SKM-1 (cell line): ENCODE data around the gene ASPRV1.
"Not testable (repeated sequence)": the region's sequence is repeated elsewhere in the genome, so short reads cannot be mapped to it uniquely, and the experiment has no call there.

Experiments used
- DNase-seq: peaks from one replicate; lab custom pipeline; 2025; ENCODE audit not compliant: unreplicated experiment; lab: John Stamatoyannopoulos, UW

Gene ASPRV1

GRCh38 chr2:69962986-69963730 is 1.7 kb upstream of the ASPRV1 start:
- no peak for DNase-seq

- DNase-seq, result no peak
Observed at GRCh38 chr2:69960821-69961220, 610 bp downstream of the ASPRV1 start.

GRCh38 chr2:69959425-69959824 is 2.0 kb downstream of the ASPRV1 start:
- no peak for DNase-seq

- no peak for DNase-seq
Observed at GRCh38 chr2:69958480-69958879, 3.0 kb downstream of the ASPRV1 start.

GRCh38 chr2:69957965-69958364 is 3.5 kb downstream of the ASPRV1 start:
- no peak for DNase-seq

- DNase-seq, result no peak
Observed at GRCh38 chr2:69956475-69956979, 4.9 kb downstream of the ASPRV1 start.

GRCh38 chr2:69955029-69955428 is 6.4 kb downstream of the ASPRV1 start:
- DNase-seq, result no peak

- no peak for DNase-seq
Observed at GRCh38 chr2:69954084-69954483, 7.3 kb downstream of the ASPRV1 start.

GRCh38 chr2:69952336-69953115 is 8.9 kb downstream of the ASPRV1 start:
- DNase-seq, result no peak

GRCh38 chr2:69950671-69951070 is 10.8 kb downstream of the ASPRV1 start:
- DNase-seq, result not testable (repeated sequence)

- no peak for DNase-seq
Observed at GRCh38 chr2:69950241-69950640, 11.2 kb downstream of the ASPRV1 start.

GRCh38 chr2:69948963-69949645 is 12.3 kb downstream of the ASPRV1 start:
- no peak for DNase-seq

- DNase-seq, result no peak
Observed at GRCh38 chr2:69948032-69948962, 13.1 kb downstream of the ASPRV1 start.

GRCh38 chr2:69947325-69947931 is 14.0 kb downstream of the ASPRV1 start:
- no peak for DNase-seq

- no peak for DNase-seq
Observed at GRCh38 chr2:69946351-69947324, 14.8 kb downstream of the ASPRV1 start.

- no peak for DNase-seq
Observed at GRCh38 chr2:69945941-69946340, 15.5 kb downstream of the ASPRV1 start.

GRCh38 chr2:69945441-69945840 is 16.0 kb downstream of the ASPRV1 start:
- DNase-seq, result peak; percentile 34

- no peak for DNase-seq
Observed at GRCh38 chr2:69944756-69945155, 16.7 kb downstream of the ASPRV1 start.
